ENCODE measurements around the gene TAF12.
"Not testable (repeated sequence)": the region's sequence is repeated elsewhere in the genome, so short reads cannot be mapped to it uniquely, and the experiment has no call there.

TAF12 gene

DNA sequence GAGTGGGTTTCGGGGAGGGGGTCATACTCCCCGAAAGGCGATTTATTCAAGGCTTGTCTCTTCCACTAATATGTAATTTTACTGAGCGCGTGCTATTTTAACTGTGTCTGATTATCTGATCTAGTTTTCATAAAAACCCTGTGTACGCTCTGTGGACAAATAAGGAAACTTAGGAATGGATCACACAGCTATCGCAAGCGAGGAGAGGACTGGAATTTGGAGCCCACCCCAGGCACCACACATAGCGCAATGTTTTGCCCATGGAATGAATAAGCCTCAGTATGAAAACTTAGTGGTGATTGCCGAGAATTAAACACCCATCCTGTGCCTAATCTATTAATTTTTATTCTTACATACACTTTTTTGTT, 60.6 kb downstream of the TAF12 start:
- no peak for DNase-seq (ENCODE audit: low read depth in 2 of 2, low spot score in 1 of 2)

GRCh38 chr1:28581531-28582247, 61.2 kb downstream of the TAF12 start:
- DNase-seq (ENCODE audit: low read depth in 2 of 2, low spot score in 1 of 2) = peak; percentile 85

DNA sequence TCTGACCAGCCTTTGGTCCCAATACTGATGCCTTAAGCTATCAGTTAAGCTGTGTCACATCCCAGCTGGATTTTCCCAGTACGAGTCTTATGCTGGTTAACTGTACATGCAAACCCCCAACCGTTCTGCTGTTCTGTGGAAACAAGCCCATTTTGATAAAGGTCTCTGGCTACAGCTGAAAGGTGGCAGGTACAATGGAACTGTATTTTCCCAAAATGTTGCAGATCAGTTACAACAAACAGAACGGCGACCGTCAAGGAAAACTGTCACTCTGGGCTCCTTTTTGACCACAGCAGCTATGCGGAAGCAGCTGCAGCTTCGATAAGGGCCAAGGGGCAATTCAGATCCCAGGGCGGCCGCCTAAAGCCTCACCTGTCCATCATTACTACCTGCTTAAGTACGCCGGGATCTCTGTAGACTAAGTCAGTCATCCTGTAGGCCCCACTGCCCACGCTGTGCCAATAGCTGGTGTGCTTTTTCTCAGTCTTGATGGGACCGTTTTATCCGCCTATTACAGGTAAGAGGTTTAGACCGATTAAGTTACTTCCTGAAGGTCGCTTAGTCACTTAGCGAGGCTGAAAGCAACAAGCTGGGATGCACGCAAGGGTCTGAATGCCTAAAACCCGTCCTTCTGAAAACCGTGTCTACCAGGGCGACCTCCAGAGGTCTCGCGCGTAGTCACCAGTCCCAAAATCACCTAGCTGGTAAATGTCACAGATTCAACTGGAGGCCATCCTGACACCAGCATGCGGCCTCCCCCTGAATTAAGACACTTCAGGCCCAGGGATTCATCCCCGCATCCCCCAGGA, 61.9 kb downstream of the TAF12 start:
- peak; percentile 21 to 38 for DNase-seq (ENCODE audit: low read depth in 2 of 2, low spot score in 1 of 2)

DNA sequence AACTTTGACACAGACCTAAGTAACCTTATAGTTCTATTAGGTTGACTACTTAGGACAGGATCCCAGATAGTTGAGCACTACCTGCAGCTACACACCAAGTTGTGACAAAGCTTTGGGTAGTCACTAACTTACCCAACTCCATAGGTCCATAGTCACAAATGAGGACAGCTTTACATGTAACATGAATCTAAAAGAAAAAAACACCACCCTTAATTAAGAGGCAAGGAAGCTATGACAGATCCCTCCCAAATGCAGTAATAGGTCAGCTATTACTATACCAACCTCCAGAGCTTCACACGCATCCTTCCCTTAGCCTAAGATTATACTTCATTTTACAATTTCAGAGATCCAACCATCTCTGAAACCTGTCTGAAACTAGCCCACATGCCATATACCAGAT, 63.5 kb downstream of the TAF12 start:
- no peak for DNase-seq (ENCODE audit: low read depth in 2 of 2, low spot score in 1 of 2)

GRCh38 chr1:28578696-28579218, 64.1 kb downstream of the TAF12 start:
- no peak for DNase-seq (ENCODE audit: low read depth in 2 of 2, low spot score in 1 of 2)

DNA sequence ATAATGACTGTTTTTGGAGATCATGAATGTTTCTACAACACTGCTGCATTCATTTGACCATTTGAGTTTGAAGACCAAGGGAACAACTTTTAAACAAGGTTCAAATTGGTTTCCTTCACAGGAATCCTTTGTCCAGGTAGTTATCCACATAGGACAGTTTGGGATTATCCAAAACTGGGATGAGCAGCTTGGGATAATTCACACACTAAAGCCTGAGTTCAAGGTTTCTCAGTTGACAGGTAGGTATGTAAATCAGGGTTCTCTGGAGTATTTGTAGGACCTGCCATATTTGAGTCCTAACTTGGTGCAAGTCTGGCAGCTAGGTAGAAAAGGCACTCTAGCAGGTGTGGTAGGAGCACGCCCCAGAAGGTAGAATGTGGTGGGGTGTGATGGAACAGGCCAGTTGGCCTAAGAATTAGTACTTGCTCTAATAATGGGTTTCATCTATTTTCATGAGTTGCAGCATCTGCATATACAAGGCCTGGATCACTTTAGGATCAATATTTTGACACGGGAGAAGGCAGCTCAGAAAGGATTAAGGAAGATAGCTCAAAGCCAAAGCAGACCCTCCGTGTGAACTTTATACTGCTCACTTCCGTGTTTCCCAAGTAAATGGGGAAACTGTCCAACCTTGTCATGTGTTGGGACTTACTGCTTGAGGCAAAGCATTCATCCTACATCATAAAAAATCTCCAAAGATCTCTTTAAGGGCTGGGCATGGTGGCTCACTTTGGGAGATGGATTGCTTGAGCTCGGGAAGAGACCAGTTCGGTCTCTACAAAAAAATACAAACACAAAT, 64.9 kb downstream of the TAF12 start:
- DNase-seq (ENCODE audit: low read depth in 2 of 2, low spot score in 1 of 2) = no peak

DNA sequence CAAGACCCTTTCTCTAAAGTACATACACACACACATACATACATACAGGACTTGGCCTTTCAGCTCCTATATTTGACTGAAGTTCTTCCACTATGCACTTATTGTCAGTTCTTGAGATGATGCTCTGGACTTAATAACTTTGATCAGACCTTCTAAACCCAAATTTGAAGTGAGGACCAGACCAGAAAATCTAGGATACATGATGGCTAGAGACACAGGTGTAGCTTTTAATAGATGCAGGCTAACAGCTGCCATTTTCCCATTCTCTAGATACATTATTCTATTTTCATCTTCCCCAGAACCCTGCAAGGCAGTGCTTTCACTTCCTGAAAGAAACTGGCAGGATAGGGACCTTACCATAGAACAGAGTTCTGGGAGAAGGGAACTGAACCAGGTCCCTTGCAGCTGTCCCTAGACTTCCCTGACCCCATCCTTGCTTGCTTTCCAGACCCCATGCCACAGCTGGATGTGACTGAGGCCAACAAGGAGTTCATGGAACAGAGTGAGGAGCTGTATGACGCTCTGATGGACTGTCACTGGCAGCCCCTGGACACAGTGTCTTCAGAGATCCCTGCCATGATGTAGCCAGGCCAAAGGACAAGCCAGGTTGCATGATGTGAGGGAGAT, 65.7 kb downstream of the TAF12 start:
- no peak for DNase-seq (ENCODE audit: low read depth in 2 of 2, low spot score in 1 of 2)

- no peak for DNase-seq (ENCODE audit: low read depth in 2 of 2, low spot score in 1 of 2)
These were observed 69.3 kb downstream of the TAF12 start for GRCh38 chr1:28573564-28573963.

GRCh38 chr1:28572891-28573290, 70.0 kb downstream of the TAF12 start:
- not testable (repeated sequence) for DNase-seq (ENCODE audit: low read depth in 2 of 2, low spot score in 1 of 2)

GRCh38 chr1:28571911-28572310, 71.0 kb downstream of the TAF12 start:
- DNase-seq (ENCODE audit: low read depth in 2 of 2, low spot score in 1 of 2) = no peak

- no peak for DNase-seq (ENCODE audit: low read depth in 2 of 2, low spot score in 1 of 2)
These were observed 75.9 kb downstream of the TAF12 start for GRCh38 chr1:28566931-28567330.

GRCh38 chr1:28565726-28566125, 77.1 kb downstream of the TAF12 start:
- DNase-seq (ENCODE audit: low read depth in 2 of 2, low spot score in 1 of 2) = no peak

DNA sequence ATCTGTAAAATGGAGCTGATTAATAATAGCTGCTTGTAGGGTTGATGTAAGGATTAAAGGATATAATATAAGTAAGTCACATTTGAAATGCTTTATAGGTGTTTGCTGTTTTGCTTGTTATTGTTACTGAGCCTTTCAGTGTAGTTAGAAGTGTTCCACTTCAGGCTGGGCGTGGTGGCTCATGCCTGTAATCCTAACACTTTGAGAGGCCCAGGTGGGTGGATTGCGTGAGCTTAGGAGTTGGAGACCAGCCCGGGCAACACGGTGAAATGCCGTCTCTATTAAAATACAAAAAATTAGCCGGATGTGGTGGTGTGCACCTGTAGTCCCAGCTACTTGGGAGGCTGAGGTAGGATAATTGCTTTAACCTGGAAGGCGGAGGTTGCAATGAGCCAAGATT, 77.8 kb downstream of the TAF12 start:
- no peak for DNase-seq (ENCODE audit: low read depth in 2 of 2, low spot score in 1 of 2)

- no peak for DNase-seq (ENCODE audit: low read depth in 2 of 2, low spot score in 1 of 2)
These were observed 78.6 kb downstream of the TAF12 start for GRCh38 chr1:28564310-28564709.

DNA sequence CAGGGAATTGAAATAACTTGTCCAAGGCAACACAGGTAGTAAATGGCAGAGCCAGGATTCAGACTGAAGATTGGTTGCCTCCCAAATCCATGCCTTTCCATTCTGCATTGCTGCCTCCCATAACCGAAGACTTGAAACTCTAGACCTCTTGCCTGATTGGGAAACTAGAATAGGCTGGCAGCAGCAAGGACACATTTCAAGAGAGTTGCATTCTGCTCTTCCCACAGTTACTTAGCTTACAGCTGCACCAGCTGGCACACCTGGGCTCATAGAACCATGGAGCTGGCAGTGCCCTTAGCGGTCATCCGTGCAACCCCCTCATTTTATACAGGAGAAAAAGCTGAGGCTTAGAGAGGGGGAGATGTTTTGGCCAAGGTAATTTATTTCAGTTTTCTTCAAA, 82.0 kb downstream of the TAF12 start:
- DNase-seq (ENCODE audit: low read depth in 2 of 2, low spot score in 1 of 2) = no peak
